Neural progenitor cell (in vitro differentiated cells): ENCODE results near the gene LDB2. TPM values are rescaled to one million over a fixed set of nuclear protein-coding genes. Genes with fewer than 3 reads are reported as not detected.
A peak's percentile ranks its signal among the peaks of the same experiment; 100 is the strongest.

Experiments used
- DNase-seq: peaks from one replicate; pipeline ENCODE4 v3.0.0-alpha.2; 2016; ENCODE audit warnings: low spot score
- H2AFZ ChIP-seq: fragments of 200-600 bp; sonication (generic); replicated peaks from 2 replicates; pipeline ENCODE4 v1.6.1; 2016; ENCODE audit warnings: antibody characterized with exemption
- H3F3A ChIP-seq: fragments of 200-600 bp; sonication (generic); 2 replicates; pipeline ENCODE4 v1.6.1; 2016; ENCODE audit warnings: antibody characterized with exemption, low read depth
- H3K27ac ChIP-seq: fragments of 200-600 bp; sonication (generic); 2 replicates; pipeline ENCODE4 v1.5.1; 2016; ENCODE audit warnings: mild to moderate bottlenecking
- H3K27me3 ChIP-seq: fragments of 200-600 bp; sonication (generic); 2 replicates; pipeline ENCODE4 v1.6.1; 2016; ENCODE audit warnings: mild to moderate bottlenecking, moderate library complexity
- H3K36me3 ChIP-seq: fragments of 200-600 bp; sonication (generic); 2 replicates; pipeline ENCODE4 v1.5.1; 2016
- H3K4me1 ChIP-seq: fragments of 200-600 bp; sonication (generic); 2 replicates; pipeline ENCODE4 v1.6.1; 2016; ENCODE audit warnings: mixed run types
- H3K4me2 ChIP-seq: fragments of 200-600 bp; sonication (generic); 2 replicates; pipeline ENCODE4 v1.6.1; 2016
- H3K4me3 ChIP-seq: fragments of 200-600 bp; sonication (generic); 2 replicates; pipeline ENCODE4 v1.5.1; 2016
- H3K79me2 ChIP-seq: fragments of 200-600 bp; sonication (generic); 2 replicates; pipeline ENCODE4 v1.6.1; 2016; ENCODE audit warnings: low read depth
- H3K9ac ChIP-seq: fragments of 200-600 bp; sonication (generic); 2 replicates; pipeline ENCODE4 v1.6.1; 2016
- H3K9me3 ChIP-seq: fragments of 200-600 bp; sonication (generic); 2 replicates; pipeline ENCODE4 v1.5.1; 2016; ENCODE audit warnings: low read depth
- H4K20me1 ChIP-seq: fragments of 200-600 bp; sonication (generic); 2 replicates; pipeline ENCODE4 v1.6.1; 2016; ENCODE audit warnings: low read depth
- H3K27ac Mint-ChIP-seq: 3 replicates; pipeline ENCODE4 v1.8.0; 2021; ENCODE audit warnings: mixed read lengths
- H3K27me3 Mint-ChIP-seq: 2 replicates; pipeline ENCODE4 v1.8.0; 2022; ENCODE audit warnings: low read depth, mild to moderate bottlenecking, inconsistent platforms, moderate library complexity, mixed read lengths; ENCODE audit not compliant: insufficient read depth
- H3K36me3 Mint-ChIP-seq: 3 replicates; pipeline ENCODE4 v1.8.0; 2021; ENCODE audit warnings: mixed read lengths
- H3K4me1 Mint-ChIP-seq: 3 replicates; pipeline ENCODE4 v1.8.0; 2021; ENCODE audit warnings: mixed read lengths
- H3K4me3 Mint-ChIP-seq: 3 replicates; pipeline ENCODE4 v1.8.0; 2021; ENCODE audit warnings: mild to moderate bottlenecking, moderate library complexity, mixed read lengths
- H3K9me3 Mint-ChIP-seq: 3 replicates; pipeline ENCODE4 v1.8.0; 2020; ENCODE audit warnings: mixed read lengths
- CTCF ChIP-seq: fragments of 200-600 bp; sonication (generic); IDR thresholded peaks from 2 replicates; pipeline ENCODE4 v1.5.1; 2017; ENCODE audit warnings: antibody characterized with exemption, mild to moderate bottlenecking
- EZH2 ChIP-seq: fragments of 200-600 bp; sonication (generic); IDR thresholded peaks from 2 replicates; pipeline ENCODE4 v1.6.1; 2017; ENCODE audit warnings: antibody characterized with exemption, mild to moderate bottlenecking, moderate library complexity
- EZH2phosphoT487 ChIP-seq: fragments of 200-600 bp; sonication (generic); IDR thresholded peaks from 2 replicates; pipeline ENCODE4 v1.6.1; 2017; ENCODE audit warnings: antibody characterized with exemption
- total RNA-seq: library from RNA; depleted of rRNA; stranded (reverse); fragments of >200 nt; gene quantifications from 2 replicates; pipeline ENCODE4 v1.2.3, GENCODE V29; 2015; ENCODE audit warnings: low replicate concordance

LDB2 gene
- total RNA-seq, 1 donor from 2014 or later, result 24.3 TPM

DNA sequence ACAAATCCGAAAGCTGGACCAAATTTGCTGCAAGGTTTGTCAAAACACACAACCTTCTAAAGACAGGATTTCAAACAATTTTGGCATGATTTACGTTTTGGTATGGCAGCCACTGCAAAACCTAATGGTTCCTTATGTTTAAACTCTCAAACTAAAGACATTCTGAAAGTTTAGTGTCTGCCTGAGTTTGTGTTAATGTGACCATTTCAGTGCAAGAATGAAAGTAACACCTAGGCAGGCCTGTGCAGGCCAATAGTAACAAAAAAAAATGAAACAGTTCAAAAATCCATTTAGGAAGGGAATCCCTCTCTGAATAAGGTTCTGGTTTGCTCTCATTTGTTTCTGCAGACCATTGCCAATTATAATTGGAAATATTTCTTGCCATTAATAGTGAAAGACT lies 1.9 kb upstream of the LDB2 start:
- no peaks in the 10 kb centered on the region for H4K20me1 ChIP-seq
- peak overlapping the region; percentile 75 for H3K27ac Mint-ChIP-seq
- H3K4me2 ChIP-seq, result peak overlapping the region; percentile 67
- peaks cover 3% of the 10 kb centered on the region for H3K79me2 ChIP-seq
- no peak for DNase-seq
- no peak overlapping the region for H3K4me3 Mint-ChIP-seq
- H3K27ac ChIP-seq, result no peak overlapping the region
- no peaks in the 10 kb centered on the region for H3K9me3 ChIP-seq
- no peaks in the 10 kb centered on the region for H3K27me3 ChIP-seq
- H3F3A ChIP-seq, result peaks cover 22% of the 10 kb centered on the region
- H3K36me3 ChIP-seq, result no peaks in the 10 kb centered on the region
- peak overlapping the region; percentile 86 for H2AFZ ChIP-seq
- H3K4me1 Mint-ChIP-seq, result peaks cover 49% of the 10 kb centered on the region
- H3K27me3 Mint-ChIP-seq, result peaks cover 3% of the 10 kb centered on the region
- no peaks in the 10 kb centered on the region for H3K9me3 Mint-ChIP-seq
- H3K36me3 Mint-ChIP-seq, result no peaks in the 10 kb centered on the region
- peaks cover 39% of the 10 kb centered on the region for H3K4me1 ChIP-seq
- no peak overlapping the region for H3K9ac ChIP-seq
- no peak overlapping the region for H3K4me3 ChIP-seq
- no peak for TF ChIP-seq EZH2phosphoT487
- TF ChIP-seq EZH2, result no peak
- TF ChIP-seq CTCF, result no peak

GRCh38 chr4:16896881-16897750 lies 1.3 kb downstream of the LDB2 start:
- peak overlapping the region; percentile 48 for H3K4me3 ChIP-seq
- Mint-ChIP-seq H3K27me3 (peaks cover 2% of the 10 kb centered on the region), H3K4me1 (peaks cover 77% of the 10 kb centered on the region), H3K4me3 (peak overlapping the region; percentile 97), H3K27ac (peak overlapping the region; percentile 92), H3K9me3 (no peaks in the 10 kb centered on the region), H3K36me3 (no peaks in the 10 kb centered on the region)
- H3K9ac ChIP-seq, result peak overlapping the region; percentile 23
- no peak overlapping the region for H3K27ac ChIP-seq
- H4K20me1 ChIP-seq, result no peaks in the 10 kb centered on the region
- no peaks in the 10 kb centered on the region for H3K9me3 ChIP-seq
- H3K4me1 ChIP-seq, result peaks cover 59% of the 10 kb centered on the region
- H3K4me2 ChIP-seq, result peak overlapping the region; percentile 87
- no peak for TF ChIP-seq CTCF
- no peak for TF ChIP-seq EZH2phosphoT487
- no peak for TF ChIP-seq EZH2
- no peaks in the 10 kb centered on the region for H3K27me3 ChIP-seq
- H3K79me2 ChIP-seq, result peaks cover 22% of the 10 kb centered on the region
- DNase-seq, result peak; percentile 21
- H3F3A ChIP-seq, result peaks cover 22% of the 10 kb centered on the region
- peak overlapping the region; percentile 92 for H2AFZ ChIP-seq
- H3K36me3 ChIP-seq, result no peaks in the 10 kb centered on the region

- H3K9me3 ChIP-seq, result no peaks in the 10 kb centered on the region
- H3K4me2 ChIP-seq, result peak overlapping the region; percentile 7
- peaks cover 12% of the 10 kb centered on the region for H3F3A ChIP-seq
- Mint-ChIP-seq H3K9me3 (no peaks in the 10 kb centered on the region), H3K4me3 (peak overlapping the region; percentile 60), H3K27ac (peak overlapping the region; percentile 99), H3K36me3 (peaks cover 7% of the 10 kb centered on the region), H3K4me1 (peaks cover 67% of the 10 kb centered on the region), H3K27me3 (no peaks in the 10 kb centered on the region)
- no peak overlapping the region for H3K4me3 ChIP-seq
- no peaks in the 10 kb centered on the region for H4K20me1 ChIP-seq
- H3K27ac ChIP-seq, result no peak overlapping the region
- H3K9ac ChIP-seq, result no peak overlapping the region
- no peaks in the 10 kb centered on the region for H3K27me3 ChIP-seq
- TF ChIP-seq CTCF (no peak), EZH2phosphoT487 (no peak), EZH2 (no peak)
- H3K79me2 ChIP-seq, result peaks cover 22% of the 10 kb centered on the region
- H3K4me1 ChIP-seq, result peaks cover 46% of the 10 kb centered on the region
- no peaks in the 10 kb centered on the region for H3K36me3 ChIP-seq
- peak overlapping the region; percentile 0 for H2AFZ ChIP-seq
- no peak for DNase-seq
Observed at GRCh38 chr4:16894406-16894805, 4.0 kb downstream of the LDB2 start.
